ENCODE data around the gene BEGAIN. TPM values are rescaled to one million over a fixed set of nuclear protein-coding genes. Genes with fewer than 3 reads are reported as not detected.

BEGAIN gene
- total and polyA plus RNA-seq, 5 experiments from 2014 or later = 0.25 to 1.5 (median 0.84) TPM; not detected in 1

GRCh38 chr14:100611811-100612480 is 24.7 kb upstream of the BEGAIN start:
- H3K36me3 Mint-ChIP-seq = no peaks in the 10 kb centered on the region
- no peak overlapping the region for H3K27ac Mint-ChIP-seq
- DNase-seq (no peak), ATAC-seq (no peak)
- H3K27me3 Mint-ChIP-seq = peaks cover 0 to 8% (median under 1%) of the 10 kb centered on the region in 5 donors
- H3K4me3 Mint-ChIP-seq = no peak overlapping the region
- H3K9me3 Mint-ChIP-seq = no peaks in the 10 kb centered on the region
- POLR2A ChIA-PET = no interaction called here
- H3K4me1 Mint-ChIP-seq = peaks cover 4 to 7% (median 7%) of the 10 kb centered on the region in 4 donors

GRCh38 chr14:100610511-100611217 is 23.4 kb upstream of the BEGAIN start:
- H3K27me3 Mint-ChIP-seq = peaks cover 0 to 15% (median 1%) of the 10 kb centered on the region in 5 donors
- DNase-seq (no peak), ATAC-seq (no peak)
- POLR2A ChIA-PET = no interaction called here
- H3K4me1 Mint-ChIP-seq = no peaks in the 10 kb centered on the region
- H3K27ac Mint-ChIP-seq = no peak overlapping the region
- no peak overlapping the region for H3K4me3 Mint-ChIP-seq
- H3K36me3 Mint-ChIP-seq = no peaks in the 10 kb centered on the region
- no peaks in the 10 kb centered on the region for H3K9me3 Mint-ChIP-seq

GRCh38 chr14:100609941-100610391 is 22.7 kb upstream of the BEGAIN start:
- Mint-ChIP-seq H3K27ac (no peak overlapping the region), H3K4me3 (no peak overlapping the region), H3K27me3 (peaks cover 0 to 22% (median 1%) of the 10 kb centered on the region in 5 donors), H3K9me3 (no peaks in the 10 kb centered on the region), H3K4me1 (no peaks in the 10 kb centered on the region), H3K36me3 (no peaks in the 10 kb centered on the region)
- POLR2A ChIA-PET = no interaction called here
- ATAC-seq (no peak), DNase-seq (no peak)

DNA sequence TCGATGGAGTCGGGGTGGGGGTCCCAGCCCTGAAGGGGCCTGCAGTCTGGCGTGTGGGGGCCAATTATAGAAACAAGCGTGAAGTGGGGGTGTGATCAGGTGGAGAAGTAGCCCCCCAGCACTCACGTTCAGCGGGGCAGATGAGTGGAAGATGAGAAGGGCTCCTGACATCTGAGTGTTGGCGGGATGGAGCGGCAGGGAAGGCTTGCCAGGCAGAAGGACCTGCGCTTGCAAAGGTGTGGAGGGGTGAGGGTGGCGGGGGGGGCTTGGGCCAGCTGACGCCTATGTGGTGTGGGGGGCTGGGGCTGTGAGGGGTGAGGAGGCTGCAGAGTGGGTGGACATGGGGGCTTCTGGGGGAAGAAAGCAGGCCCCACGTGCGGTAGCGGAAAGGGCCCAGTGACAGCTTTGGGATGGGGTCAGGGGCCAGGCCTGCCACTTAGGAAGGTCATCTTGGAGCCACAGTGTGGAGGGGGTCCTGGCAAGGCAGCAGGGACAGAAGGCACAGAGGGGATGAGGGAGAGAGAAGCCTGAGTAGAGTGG is 22.2 kb upstream of the BEGAIN start:
- no peaks in the 10 kb centered on the region for H3K9me3 Mint-ChIP-seq
- no peaks in the 10 kb centered on the region for H3K36me3 Mint-ChIP-seq
- peaks cover 0 to 24% (median 1%) of the 10 kb centered on the region in 5 donors for H3K27me3 Mint-ChIP-seq
- H3K4me3 Mint-ChIP-seq = peak overlapping the region in 1 of 10 donors; percentile 5
- ATAC-seq (no peak), DNase-seq (no peak)
- H3K4me1 Mint-ChIP-seq = no peaks in the 10 kb centered on the region
- no peak overlapping the region for H3K27ac Mint-ChIP-seq
- POLR2A ChIA-PET = no interaction called here

DNA sequence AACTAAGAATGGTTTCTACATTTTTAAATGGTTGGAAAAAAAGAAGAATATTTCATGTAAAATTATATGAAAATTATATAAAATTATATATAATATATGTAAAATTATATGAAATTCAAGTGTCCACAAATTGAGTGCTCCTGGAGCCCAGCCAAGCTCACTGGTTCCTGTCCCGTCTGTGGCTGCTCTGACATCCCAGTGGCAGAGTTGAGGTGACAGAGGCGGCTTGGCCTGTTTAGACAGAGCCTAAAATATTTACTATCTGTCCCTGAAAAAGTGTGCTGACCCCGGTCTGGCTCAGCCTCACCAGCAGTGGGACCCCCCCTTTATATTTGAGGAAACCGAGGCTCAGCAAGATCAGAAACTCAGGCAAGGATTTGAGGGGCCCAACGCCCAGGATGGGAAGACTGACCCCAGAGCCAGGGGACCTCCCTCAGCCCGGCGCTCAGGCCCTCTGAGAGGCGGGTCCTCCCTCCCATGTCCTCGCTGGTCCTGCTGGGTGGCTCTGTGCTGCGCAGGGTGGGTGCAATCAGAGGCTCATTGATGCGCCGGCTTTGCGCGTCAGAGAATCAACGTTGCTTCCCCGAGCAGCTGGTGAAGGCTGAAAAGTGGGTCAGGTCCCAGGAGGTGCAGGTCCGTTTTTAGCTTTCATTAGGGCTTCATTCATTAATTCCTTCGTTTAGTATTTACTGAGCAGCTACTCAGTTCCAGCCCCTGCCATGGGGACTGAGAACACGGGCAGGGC is 21.5 kb upstream of the BEGAIN start:
- DNase-seq (no peak), ATAC-seq (no peak)
- Mint-ChIP-seq H3K36me3 (no peaks in the 10 kb centered on the region), H3K27ac (no peak overlapping the region), H3K9me3 (peaks cover 0 to 3% (median 0%) of the 10 kb centered on the region in 9 donors), H3K4me3 (peak overlapping the region in 1 of 10 donors; percentile 5), H3K27me3 (peaks cover 0 to 27% (median 1%) of the 10 kb centered on the region in 5 donors), H3K4me1 (peaks cover 0 to 1% (median 0%) of the 10 kb centered on the region in 4 donors)
- POLR2A ChIA-PET = no interaction called here

DNA sequence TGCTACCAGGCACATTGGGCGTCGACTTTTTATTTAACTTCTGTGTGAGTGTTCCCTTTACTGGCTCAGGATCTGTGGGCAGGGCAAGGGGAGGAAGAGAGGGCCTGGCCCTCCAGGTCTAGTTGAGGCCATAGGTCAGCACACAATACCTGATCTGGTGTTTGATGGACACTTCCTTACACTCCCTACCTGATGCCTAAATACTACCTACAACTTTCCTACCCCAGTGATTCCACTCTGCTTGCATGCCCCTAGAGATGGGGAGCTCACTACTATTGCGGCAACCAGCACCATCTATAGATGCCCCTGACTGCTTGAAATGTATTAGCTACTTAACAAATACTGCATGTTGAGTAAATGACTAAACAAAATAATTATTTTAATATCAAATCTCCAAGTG is 20.8 kb upstream of the BEGAIN start:
- Mint-ChIP-seq H3K27ac (no peak overlapping the region), H3K4me1 (peaks cover 0 to 6% (median 0%) of the 10 kb centered on the region in 4 donors), H3K4me3 (no peak overlapping the region), H3K36me3 (no peaks in the 10 kb centered on the region), H3K27me3 (peaks cover 0 to 34% (median 1%) of the 10 kb centered on the region in 5 donors), H3K9me3 (peaks cover 0 to 7% (median 0%) of the 10 kb centered on the region in 9 donors)
- no peak for ATAC-seq
- DNase-seq = no peak
- POLR2A ChIA-PET = no interaction called here

GRCh38 chr14:100607611-100607956 is 20.4 kb upstream of the BEGAIN start:
- ATAC-seq (no peak), DNase-seq (no peak)
- POLR2A ChIA-PET = no interaction called here
- Mint-ChIP-seq H3K27ac (no peak overlapping the region), H3K27me3 (peaks cover 0 to 34% (median 1%) of the 10 kb centered on the region in 5 donors), H3K4me1 (peaks cover 0 to 6% (median 0%) of the 10 kb centered on the region in 4 donors), H3K4me3 (no peak overlapping the region), H3K36me3 (peaks cover 0 to 3% (median 0%) of the 10 kb centered on the region in 3 donors), H3K9me3 (peaks cover under 1 to 12% (median 3%) of the 10 kb centered on the region in 9 donors)

DNA sequence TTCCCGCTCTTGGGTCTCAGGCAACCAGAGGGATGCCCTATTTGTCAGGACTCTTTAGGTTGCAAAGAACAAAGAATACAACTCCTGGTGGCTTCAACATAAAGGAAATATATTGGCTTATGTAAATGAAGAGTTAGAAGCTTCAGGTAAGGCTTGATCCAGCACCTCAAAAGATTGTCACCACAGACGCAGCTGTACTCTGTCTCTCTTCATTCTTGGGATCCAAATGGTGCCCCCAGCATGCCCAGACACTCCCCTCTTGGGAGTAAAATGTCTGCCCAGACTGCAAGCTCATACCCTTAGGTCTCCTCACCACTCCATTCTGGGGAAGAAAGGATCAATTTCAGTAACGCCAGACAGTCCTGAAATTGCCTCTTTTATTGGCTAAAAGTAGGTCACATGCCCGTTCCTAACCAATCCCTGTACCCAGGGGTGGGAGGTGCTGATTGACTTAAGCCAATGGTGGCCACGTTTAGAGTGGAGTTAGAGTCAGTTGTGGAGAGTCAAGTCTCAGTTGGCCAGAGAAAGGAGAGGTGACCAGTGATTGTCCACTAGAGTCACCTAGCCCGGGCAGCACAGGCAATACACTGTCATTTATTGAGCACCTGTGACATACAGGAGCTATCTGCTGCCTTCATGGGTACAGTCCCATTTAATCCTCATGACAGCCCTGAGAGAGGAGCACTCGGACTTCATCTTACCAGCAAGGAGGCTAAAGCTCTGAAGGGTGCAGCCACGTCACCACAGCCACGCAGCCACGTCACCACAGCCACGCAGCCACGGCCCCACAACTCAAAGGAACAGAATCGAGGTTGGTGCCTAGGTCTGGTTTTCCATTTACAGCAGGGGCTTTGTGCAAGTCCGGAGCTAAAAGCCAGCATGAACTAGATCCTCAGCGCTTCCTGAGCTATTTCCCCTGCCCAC is 19.7 kb upstream of the BEGAIN start:
- H3K4me1 Mint-ChIP-seq = peaks cover 0 to 6% (median 0%) of the 10 kb centered on the region in 4 donors
- no peak overlapping the region for H3K27ac Mint-ChIP-seq
- peaks cover 5 to 18% (median 10%) of the 10 kb centered on the region in 9 donors for H3K9me3 Mint-ChIP-seq
- ATAC-seq = no peak
- H3K27me3 Mint-ChIP-seq = peaks cover 0 to 34% (median 5%) of the 10 kb centered on the region in 5 donors
- POLR2A ChIA-PET = no interaction called here
- no peak overlapping the region for H3K4me3 Mint-ChIP-seq
- DNase-seq = no peak
- peaks cover 0 to 9% (median 6%) of the 10 kb centered on the region in 3 donors for H3K36me3 Mint-ChIP-seq

- Mint-ChIP-seq H3K9me3 (peaks cover 7 to 27% (median 17%) of the 10 kb centered on the region in 9 donors), H3K27ac (no peak overlapping the region), H3K36me3 (peaks cover 0 to 19% (median 12%) of the 10 kb centered on the region in 3 donors), H3K4me1 (peaks cover 0 to 6% (median 0%) of the 10 kb centered on the region in 4 donors), H3K4me3 (no peak overlapping the region), H3K27me3 (peaks cover 0 to 34% (median 8%) of the 10 kb centered on the region in 5 donors)
- POLR2A ChIA-PET = no interaction called here
- ATAC-seq = no peak
- DNase-seq = no peak
Measured at GRCh38 chr14:100605706-100606686, 18.8 kb upstream of the BEGAIN start.

- peaks cover 0 to 6% (median 0%) of the 10 kb centered on the region in 4 donors for H3K4me1 Mint-ChIP-seq
- H3K4me3 Mint-ChIP-seq = no peak overlapping the region
- peaks cover 0 to 23% (median 16%) of the 10 kb centered on the region in 3 donors for H3K36me3 Mint-ChIP-seq
- peaks cover 0 to 34% (median 8%) of the 10 kb centered on the region in 5 donors for H3K27me3 Mint-ChIP-seq
- no peak for DNase-seq
- ATAC-seq = no peak
- no peak overlapping the region for H3K27ac Mint-ChIP-seq
- H3K9me3 Mint-ChIP-seq = peaks cover 7 to 32% (median 22%) of the 10 kb centered on the region in 9 donors
- POLR2A ChIA-PET = no interaction called here
Measured at GRCh38 chr14:100605230-100605629, 18.0 kb upstream of the BEGAIN start.

- POLR2A ChIA-PET = interaction anchor here (0.6 kb wide), 1 partner anchor 980 kb away, joined by 3 read pairs; no protein-coding TSS in a partner anchor
- no peak for DNase-seq
- ATAC-seq = no peak
- H3K4me1 Mint-ChIP-seq = peaks cover 0 to 6% (median 0%) of the 10 kb centered on the region in 4 donors
- H3K27me3 Mint-ChIP-seq = peaks cover 0 to 34% (median 8%) of the 10 kb centered on the region in 5 donors
- H3K4me3 Mint-ChIP-seq = no peak overlapping the region
- H3K9me3 Mint-ChIP-seq = peaks cover 7 to 36% (median 22%) of the 10 kb centered on the region in 9 donors
- no peak overlapping the region for H3K27ac Mint-ChIP-seq
- peaks cover 0 to 23% (median 16%) of the 10 kb centered on the region in 3 donors for H3K36me3 Mint-ChIP-seq
Measured at GRCh38 chr14:100604709-100605108, 17.5 kb upstream of the BEGAIN start.
